ENCODE results near the gene SLC2A2.
"Not testable (repeated sequence)": the region's sequence is repeated elsewhere in the genome, so short reads cannot be mapped to it uniquely, and the experiment has no call there.

SLC2A2 gene

DNA sequence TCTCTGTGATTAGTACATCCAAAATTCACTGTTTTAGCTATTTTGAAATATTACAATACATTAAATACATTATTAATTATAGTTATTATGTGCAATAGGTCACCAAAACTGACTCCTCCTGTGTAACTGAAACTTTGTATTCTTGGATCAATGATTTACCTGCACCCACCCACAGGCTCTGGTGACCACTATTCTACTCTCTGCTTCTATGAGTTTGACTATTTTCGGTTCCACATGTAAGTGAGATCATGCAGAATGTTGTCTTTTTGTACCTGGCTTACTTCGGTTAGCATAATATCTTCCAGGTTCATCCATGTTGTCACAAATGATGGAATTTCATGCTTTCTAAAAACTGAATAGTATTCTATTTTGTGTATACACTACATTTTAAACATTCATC, 43.8 kb downstream of the SLC2A2 start:
- DNase-seq: no peak

DNA sequence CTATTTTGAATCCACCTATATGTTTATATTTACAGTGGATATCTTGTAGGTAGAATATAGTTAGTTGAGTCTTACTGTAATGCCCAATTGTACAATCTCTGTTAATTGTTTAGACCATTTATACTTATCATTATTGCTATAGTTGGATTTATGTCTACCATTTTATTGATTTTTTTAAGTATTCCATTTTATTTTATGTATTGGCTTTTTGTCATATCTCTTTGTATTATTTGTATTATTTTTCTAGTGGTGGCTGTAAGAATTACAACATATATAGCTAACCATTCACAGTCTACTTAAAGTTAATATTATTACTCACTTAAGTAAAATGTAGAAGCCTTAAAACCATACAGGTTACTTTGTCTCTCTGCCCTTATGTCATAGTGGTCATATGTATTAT, 46.1 kb downstream of the SLC2A2 start:
- no peak for DNase-seq

DNA sequence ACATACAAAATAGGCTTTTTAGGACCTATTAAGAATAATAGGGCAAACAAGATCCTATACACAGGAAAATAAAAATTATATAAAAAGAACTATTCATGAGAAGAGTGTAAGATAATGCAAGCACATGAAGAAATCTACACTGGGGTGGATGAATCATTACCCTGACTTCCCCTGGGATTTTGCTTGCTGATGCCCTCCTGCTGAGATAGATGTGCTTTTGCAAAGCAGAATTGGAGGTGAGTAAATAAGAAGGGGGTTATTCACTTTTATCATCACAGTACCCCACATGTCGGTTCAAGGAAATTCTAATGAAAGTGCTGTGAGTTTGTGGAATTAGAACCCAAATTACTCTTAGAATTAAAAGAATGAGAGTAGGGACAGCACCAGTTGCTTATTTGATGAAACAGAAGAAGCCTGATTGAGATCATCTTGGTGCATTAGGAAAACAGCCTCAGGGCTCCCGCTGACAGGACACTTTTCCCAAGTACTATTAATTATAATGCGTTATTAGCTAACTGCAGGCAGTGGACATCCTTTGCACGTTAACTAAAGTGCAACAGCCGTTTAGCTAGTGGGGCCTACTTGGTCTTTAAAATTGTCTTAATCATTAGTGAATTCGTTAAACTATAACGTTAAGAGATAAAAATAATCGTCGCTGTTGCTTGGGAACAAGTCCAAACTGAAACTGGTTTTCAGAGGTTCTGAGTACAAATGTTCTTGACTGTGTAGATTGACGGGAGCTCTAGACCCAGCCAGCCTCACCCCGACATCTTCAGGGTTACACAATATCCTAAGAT, 48.4 kb downstream of the SLC2A2 start:
- no peak for DNase-seq

DNA sequence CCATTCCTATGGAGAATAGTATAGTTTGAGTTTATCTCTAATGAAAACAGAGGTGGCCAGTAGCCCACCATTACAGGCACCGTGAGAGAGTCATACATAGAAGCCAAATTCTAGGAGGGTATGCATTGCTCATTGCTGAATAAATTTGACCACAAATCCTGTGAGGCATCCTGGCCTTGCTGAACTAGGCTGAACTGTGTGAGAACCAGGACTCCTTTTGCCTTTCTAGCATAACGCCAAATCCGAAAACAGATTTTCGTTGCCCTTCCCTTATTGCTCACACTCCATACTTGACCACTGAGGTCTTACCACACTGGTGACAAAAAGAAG, 50.4 kb downstream of the SLC2A2 start:
- no peak for DNase-seq

DNA sequence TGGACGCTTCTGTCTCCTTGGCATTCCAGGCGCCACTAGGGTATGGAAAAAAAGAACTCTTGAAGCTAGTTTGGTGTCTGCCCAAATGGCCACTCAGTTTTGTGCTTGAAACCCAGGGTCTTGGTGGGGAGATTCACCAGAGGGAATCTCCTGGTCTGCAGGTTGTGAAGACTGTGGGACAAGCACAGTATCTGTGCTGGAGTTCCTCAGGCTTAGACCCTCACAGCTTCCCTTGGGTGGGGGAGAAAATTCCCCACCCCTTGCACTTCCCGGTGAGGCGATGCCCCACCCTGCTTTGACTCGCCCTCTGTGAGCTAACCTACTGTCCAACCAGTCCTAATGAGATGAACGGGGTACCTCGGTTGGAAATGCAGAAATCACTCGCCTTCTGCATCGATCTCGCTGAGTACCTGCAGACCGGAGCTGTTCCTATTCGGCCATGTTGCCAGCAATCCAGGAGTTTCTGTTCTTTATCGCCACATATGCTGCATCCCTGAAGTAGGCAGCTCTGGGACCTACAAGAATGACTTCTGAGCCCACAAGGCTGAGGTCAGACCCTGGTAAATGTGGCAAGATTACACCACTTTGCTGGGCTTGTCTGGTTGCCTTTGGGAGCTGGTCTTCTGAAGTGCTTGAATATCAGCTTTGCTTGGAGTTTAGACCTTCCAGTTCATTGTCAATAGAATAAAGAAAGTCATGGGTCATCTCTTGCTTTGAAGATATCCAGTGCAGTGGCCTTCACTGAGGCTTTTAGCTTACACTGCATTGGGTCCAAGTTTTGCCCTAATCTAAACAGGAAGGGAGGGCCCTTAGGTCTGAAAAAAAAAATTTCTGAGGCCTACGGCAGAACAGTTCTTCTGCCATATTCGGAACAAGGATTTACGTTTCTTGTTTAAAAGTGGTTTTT, 51.0 kb downstream of the SLC2A2 start:
- DNase-seq: no peak

DNA sequence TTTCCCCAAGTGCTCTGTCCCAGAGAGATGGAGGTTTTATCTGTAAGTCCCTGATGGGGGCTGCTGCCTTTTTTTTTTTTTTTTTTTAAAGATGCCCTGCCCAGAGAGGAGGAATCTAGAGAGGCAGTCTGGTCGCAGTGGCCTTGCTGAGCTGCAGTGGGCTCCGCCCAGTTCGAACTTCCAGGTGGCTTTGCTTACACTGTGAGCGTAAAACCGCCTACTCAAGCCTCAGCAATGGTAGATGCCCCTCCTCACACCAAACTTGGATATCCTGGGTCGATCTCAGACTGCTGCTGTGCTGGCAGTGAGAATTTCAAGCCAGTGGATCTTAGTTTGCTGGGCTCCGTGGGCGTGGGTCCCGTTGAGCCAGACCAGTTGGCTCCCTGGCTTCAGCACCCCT, 51.6 kb downstream of the SLC2A2 start:
- no peak for DNase-seq

DNA sequence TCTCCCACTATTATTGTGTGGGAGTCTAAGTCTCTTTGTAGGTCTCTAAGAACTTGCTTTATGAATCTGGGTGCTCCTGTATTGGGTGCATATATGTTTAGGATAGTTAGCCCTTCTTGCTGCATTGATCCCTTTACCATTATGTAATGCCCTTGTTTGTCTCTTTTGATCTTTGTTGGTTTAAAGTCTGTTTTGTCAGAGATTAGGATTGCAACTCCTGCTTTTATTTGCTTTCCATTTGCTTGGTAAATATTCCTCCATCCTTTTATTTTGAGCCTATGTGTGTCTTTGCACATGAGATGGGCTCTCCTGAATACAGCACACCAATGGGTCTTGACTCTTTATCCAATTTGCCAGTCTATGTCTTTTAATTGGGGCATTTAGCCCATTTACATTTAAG, 53.6 kb downstream of the SLC2A2 start:
- DNase-seq: not testable (repeated sequence)

DNA sequence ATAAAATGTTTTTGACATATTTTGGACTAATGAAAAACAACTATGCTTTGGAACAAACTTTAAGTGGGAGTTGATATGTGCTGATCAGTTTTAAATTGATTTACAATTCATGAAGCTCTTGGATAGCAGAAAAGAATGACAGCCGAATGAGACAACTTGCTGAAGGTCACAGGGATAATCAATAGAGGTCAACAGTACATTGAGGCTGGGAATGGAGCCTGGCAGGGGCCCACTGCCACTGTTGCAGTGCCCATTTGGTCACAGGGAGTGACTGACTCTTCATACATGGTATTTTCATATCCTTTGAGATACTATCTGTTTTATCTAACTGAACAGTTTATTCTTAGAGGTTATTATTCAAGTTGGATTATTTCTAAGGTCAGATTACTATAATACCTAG, 59.4 kb downstream of the SLC2A2 start:
- DNase-seq: no peak

DNA sequence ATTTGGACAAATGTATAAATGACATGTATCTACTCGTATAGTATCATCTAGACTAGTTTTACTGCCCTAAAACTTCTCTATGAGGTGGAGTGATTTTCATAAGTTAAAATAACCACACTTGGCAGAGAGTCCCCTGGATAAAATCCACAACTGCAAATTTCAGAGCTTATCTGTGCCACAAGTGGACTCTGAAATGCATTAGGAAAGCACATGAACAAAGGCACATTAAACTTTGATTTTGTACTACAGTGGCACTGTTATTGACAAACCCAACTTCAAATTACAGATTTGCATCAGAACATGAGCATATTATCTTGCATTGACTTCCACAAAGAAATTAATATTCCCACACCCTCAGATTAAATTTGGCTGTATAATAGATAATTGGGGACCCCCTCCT, 60.0 kb downstream of the SLC2A2 start:
- no peak for DNase-seq

DNA sequence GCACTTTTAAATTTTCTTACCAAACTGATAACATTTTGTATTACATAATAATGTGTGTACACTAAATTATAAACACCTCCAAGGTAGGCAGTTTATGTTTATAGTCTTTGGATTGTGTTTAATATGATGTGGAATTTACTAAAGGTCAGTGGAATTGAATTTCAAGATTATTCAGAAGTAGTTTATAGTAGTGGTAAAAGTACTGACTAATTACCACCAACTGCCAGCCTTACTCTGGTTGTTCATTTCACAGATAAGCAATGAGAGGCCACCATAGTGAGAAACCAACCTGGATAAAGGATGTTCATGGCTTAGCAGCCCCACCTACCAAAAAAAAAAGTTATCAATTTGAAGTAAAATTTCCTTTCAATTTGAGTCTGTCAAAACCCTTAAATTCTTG, 64.1 kb downstream of the SLC2A2 start:
- no peak for DNase-seq

DNA sequence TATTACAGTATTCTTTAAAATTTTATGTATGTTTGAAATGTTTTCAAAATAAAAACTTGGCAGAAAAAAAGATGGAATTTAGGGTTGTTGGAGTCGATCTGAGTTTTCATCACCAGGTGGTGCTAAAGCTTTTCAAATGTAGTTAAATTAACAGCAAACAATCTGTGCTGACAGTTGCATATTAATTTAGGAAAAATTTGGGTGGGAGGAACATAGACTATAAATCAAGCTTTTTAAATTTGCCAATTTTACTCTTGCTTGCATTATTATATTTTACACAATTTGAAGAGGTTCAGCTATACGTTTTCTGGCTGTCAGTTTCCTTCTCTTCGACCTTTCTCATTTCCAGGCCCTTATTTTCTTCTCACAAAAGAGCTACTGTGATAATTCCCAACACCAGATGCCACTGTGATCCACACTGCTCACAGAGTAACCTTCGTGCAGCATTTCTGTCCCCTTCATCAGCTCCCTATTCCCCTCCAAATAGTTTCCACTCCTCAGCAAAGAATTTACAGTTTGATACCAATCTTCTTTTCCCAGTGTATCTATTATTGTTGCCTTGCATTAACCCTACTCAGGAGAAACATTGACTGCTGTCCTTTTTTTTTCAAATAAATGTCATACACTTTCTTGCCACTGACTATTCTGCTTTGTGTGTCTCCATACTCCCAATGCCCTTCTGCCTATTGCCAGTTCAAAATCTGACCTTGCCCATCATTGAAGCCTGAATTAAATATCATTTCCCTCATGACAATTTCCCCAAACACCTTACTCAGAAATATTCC, 64.7 kb downstream of the SLC2A2 start:
- DNase-seq: no peak

DNA sequence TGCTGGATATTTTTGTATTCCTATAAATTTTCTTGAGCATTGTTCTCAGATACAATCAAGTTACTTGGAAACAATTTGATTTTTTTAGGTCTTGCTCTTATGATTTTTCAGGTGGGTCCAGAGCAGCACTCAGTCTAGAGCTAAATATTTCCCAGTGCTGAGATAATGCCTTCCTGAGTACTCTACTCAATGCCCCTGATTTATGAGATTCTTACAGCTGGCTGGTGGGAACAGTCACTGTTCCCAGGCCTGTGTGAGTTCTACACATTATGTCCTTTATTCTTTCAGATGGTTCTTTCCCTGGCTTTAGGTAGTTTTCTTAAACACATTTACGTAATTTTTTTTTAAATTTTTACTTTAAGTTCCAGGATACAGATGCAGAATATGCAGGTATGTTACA, 67.1 kb downstream of the SLC2A2 start:
- no peak for DNase-seq

DNA sequence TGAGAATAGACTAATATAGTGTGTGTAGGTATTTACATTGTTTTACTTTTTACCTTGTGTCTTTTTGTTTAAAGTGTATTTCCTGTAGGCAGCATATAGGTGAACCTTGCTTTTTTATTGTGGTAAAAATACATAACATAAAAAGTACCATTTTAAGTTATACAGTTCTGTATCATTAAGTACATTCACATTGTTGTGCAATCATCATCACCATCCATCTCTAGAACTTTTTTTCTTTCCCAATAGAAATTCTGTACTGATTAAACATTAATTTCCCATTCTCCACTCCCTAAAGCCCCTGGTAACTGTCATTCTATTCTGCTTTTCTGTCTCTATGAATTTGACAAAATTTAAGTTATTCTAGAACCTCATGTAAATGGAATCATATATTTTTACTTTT, 69.9 kb downstream of the SLC2A2 start:
- DNase-seq: no peak

DNA sequence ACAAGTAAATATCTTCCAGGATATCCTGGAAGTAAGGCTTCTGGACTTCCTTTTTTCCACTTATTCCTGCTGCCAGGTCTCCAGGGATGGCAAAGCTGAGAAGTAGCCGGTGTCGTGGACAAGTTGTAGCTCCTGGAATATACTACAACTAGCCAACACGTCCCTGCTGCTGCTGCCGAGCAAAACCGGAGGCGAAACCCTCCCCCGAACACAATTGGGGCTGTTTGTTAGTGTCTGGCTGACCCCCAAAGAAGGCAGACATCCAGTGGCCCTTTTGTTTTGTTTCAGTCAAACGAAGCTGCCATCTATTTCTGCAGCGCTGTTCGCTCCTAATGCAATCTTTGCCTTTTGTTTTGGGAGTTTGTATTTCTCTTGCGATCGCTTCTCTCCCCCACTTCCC, 72.8 kb downstream of the SLC2A2 start:
- no peak for DNase-seq

DNA sequence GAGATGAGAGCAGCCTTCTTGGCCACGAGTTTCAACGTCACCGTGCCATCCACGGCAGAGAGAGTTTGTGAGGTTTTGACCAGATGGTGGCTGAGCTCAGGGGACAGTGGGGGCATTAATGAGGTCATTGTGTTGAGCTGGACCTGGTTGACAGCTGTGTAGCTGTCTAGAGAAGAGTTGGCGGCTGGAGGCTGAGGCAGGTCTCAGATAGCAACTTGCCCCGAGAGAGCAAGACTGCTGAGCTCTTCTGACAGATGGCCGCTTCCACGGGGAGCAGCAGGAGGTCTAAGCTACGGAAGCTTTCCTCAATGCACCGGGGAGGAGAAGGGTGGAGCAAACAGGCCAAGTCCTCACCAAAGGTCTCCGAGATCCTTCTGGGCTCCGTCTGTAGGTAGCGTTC, 73.3 kb downstream of the SLC2A2 start:
- DNase-seq: no peak

DNA sequence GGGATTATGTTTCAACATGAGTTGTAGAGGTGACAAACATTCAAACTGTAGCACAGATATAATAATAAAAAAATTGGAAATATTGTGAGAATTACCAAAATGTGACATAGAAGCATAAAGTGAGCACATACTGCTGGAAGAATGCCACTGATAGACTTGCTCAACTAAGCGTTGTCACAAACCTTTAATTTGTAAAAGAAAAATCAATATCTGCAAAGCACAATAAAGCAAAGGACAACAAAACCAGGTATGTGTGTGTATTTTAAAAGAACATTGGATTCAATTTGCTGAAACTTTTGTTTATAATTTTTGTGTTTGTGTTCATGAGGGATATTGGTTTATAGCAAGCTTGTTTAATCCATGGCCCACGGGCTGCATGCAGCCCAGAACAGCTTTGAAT, 77.3 kb downstream of the SLC2A2 start:
- no peak for DNase-seq

DNA sequence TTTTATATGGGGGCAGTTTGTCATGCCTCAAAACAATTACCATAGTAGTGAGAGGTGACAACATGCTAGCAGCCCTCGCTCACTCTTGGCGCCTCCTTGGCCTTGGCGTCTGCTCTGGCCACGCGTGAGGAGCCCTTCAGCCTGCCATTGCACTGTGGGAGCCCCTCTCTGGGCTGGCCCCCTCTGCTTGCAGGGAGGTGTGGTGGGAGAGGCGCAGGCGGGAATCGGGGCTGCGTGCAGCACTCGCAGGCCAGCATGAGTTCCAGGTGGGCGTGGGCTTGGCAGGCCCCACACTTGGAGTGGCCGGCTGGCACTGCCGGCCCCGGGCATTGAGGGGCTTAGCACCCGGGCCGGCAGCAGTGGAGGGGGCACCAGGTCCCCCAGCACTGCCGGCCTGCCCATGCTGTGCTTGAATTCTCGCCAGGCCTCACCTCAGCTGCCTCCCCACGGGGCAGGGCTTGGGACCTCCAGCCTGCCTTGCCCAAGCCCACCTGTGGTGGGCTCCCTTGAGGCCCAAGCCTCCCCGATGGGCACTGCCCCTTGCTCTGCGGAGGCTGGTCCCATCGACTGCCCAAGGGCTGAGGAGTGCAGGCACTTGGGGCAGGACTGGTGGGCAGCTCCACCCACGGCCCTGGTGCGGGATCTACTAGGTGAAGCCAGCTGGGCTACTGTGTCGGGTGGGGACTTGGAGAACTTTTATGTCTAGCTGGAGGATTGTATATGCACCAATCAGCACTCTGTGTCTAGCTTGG, 79.3 kb downstream of the SLC2A2 start:
- DNase-seq: no peak

Data from activated effector memory CD4-positive, alpha-beta T cell treated with anti-CD3 and anti-CD28 coated beads, Interleukin-2, amount 50 U/mL, for 16 hours (primary cell).